ENCODE measurements around the gene PBX4.

DNA sequence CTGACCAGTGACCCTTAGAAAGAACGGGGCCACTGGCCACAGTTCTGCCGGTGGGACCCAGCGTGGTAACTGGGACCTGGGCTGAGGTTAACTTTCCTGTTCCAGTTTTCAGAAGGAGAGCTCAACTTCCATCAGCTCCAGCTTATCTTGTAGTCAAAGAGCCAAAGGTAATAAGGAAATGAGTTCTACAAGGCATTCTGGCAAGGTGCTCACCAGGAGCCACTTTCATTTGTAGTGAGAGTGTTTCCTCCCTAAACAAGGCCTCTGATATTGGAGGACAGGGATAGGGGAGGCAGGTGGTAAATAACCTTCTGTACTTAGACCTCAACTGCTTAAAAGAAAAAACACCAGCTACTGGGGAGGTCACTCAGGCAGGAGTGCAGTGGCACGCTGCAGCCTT, 38.1 kb downstream of the PBX4 start:
- no peak for TF ChIP-seq CTCF (conservative IDR thresholded peaks at IDR 0.05; ENCODE audit: low read length)
- TF ChIP-seq EZH2phosphoT487 (IDR thresholded peaks at IDR 0.05; ENCODE audit: borderline replicate concordance, low read depth, low read length): no peak
